Inferior parietal cortex (tissue), 1 donor: ENCODE data around the gene RPS15A.
"Not testable (repeated sequence)": the region's sequence is repeated elsewhere in the genome, so short reads cannot be mapped to it uniquely, and the experiment has no call there.

Experiments used
- DNase-seq: peaks from one replicate; pipeline ENCODE4 v3.0.0-alpha.2; 2016; ENCODE audit errors: extremely low spot score

Gene RPS15A

DNA sequence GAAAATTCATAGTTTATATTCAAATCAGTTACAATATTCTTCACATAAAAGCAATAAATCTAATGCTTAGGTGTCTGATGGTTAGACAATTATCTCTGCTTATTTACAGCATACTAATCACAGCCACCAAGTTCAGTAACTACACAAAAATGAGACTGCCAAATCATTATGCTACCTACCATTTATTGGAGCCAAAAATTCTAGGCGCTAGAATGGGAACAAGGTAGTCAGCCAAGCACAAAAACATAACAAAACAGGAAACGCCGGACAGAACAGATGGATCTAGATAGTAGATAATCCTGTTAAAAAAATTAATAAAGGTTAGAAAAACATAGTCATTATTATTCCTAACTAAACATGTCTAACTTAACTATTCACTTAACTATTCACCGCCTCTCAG lies 7.6 kb upstream of the RPS15A start:
- no peak for DNase-seq

GRCh38 chr16:18796377-18796776 lies 6.2 kb upstream of the RPS15A start:
- DNase-seq, result no peak

- no peak for DNase-seq
Observed at GRCh38 chr16:18792836-18793433, 2.8 kb upstream of the RPS15A start.

GRCh38 chr16:18789515-18789849 lies 652 bp downstream of the RPS15A start:
- no peak for DNase-seq

- no peak for DNase-seq
Observed at GRCh38 chr16:18788828-18789514, 1.2 kb downstream of the RPS15A start.

- DNase-seq, result no peak
Observed at GRCh38 chr16:18784917-18785623, 5.1 kb downstream of the RPS15A start.

GRCh38 chr16:18783430-18784341 lies 6.4 kb downstream of the RPS15A start:
- DNase-seq, result no peak

GRCh38 chr16:18782697-18783429 lies 7.3 kb downstream of the RPS15A start:
- DNase-seq, result no peak

- DNase-seq, result not testable (repeated sequence)
Observed at GRCh38 chr16:18781232-18781631, 8.9 kb downstream of the RPS15A start.

GRCh38 chr16:18780460-18781026 lies 9.6 kb downstream of the RPS15A start:
- not testable (repeated sequence) for DNase-seq

DNA sequence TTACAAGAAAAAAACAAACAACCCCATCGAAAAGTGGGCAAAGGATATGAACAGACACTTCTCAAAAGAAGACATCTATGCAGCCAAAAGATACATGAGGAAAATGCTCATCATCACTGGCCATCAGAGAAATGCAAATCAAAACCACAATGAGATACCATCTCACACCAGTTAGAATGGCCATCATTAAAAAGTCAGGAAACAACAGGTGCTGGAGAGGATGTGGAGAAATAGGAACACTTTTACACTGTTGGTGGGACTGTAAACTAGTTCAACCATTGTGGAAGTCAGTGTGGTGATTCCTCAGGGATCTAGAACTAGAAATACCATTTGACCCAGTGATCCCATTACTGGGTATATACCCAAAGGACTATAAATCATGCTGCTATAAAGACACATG lies 12.5 kb downstream of the RPS15A start:
- DNase-seq, result not testable (repeated sequence)

DNA sequence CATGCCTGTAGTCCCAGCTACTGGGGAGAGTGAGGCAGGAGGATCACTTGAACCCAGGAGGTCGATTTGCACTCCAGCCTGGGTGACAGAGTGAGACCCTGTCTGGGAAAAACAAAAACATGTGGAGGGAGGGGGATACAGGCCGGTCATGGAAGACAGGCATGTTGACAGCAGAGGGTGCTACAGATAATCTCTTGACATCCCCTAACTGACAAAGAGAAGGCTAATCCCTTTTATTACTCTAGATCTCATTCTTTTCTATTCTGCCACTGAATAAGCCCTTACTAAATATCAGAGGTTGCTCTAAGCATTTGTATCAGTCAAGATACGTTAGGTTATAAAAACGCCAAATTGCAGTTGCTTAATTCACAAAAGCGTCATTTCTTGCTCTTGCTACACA lies 13.8 kb downstream of the RPS15A start:
- DNase-seq, result not testable (repeated sequence)

DNA sequence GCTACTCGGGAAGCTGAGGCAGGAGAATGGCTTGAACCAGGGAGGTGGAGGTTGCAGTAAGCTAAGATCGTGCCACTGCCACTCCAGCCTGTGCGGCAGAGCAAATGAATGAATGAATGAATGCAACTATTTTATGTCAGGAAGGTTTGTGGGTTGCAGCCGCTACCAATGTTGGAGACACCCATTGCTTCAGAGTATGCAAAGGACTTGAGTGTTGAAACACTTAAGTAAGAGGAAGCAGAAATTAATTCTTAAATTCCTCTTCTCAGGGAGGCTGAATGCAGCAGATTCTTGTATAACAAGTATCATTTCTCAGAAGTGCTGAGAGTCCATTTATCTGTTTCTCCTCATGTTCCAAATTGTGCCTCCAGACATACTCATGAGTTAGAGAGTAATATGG lies 15.5 kb downstream of the RPS15A start:
- DNase-seq, result not testable (repeated sequence)

DNA sequence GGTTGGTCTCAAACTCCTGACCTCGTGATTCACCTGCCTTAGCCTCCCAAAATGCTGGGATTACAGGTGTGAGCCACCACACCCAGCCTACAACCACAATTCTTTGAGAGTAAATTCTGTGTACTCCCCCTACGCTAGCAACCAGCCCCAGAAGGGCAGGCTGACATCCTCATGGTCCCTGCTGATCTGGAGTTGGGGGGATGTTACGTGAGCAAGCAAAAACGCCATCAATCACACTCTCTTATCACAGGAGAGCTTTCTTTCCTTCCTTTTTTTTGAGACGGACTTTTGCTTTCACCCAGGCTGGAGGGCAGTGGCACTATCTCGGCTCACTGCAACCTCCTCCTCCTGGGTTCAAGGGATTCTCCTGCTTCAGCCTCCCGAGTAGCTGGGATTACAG lies 18.0 kb downstream of the RPS15A start:
- not testable (repeated sequence) for DNase-seq

DNA sequence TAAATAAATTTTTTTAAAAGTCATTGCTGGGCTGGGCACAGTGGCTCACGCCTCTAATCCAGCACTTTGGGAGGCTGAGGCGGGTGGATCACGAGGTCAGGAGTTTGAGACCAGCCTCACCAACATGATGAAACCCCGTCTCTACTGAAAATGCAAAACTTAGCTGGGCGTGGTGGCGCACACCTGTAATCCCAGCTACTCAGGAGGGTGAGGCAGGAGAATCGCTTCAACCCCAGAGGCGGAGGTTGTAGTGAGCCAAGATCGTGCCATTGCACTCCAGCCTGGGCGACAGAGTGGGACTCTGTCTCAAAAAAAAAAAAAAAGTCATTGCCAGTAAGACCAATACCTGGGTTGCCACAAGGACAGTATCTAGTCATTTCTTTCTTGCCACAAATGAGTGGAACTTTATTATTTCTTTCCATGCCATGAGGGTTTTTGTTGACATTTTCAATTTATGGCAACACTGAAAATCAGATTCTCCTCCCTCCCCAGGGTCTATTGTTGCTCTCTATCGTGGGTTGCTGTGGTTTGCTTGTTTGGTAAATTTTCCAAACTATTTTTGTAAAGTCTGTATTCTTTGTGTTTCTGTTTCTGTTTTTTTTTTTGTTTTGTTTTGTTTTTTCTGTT lies 19.7 kb downstream of the RPS15A start:
- not testable (repeated sequence) for DNase-seq

DNA sequence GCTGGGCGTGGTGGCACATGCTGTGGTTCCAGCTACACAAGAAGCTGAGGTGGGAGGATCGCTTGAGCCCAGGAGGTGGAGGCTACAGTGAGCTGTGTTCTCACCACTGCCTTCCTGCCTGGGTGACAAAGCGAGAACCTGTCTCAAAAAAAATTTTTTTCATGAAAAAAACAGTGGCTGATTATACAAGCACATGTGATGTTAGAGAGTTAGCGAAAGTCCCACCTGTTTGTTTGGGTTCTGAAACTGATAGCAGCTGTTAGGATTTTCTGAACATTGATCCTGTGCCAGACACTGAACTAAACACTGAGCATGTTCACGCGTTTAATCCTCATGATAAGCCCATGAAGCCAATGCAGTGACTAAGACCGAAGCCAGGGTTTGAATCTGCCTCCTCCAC lies 22.9 kb downstream of the RPS15A start:
- not testable (repeated sequence) for DNase-seq

DNA sequence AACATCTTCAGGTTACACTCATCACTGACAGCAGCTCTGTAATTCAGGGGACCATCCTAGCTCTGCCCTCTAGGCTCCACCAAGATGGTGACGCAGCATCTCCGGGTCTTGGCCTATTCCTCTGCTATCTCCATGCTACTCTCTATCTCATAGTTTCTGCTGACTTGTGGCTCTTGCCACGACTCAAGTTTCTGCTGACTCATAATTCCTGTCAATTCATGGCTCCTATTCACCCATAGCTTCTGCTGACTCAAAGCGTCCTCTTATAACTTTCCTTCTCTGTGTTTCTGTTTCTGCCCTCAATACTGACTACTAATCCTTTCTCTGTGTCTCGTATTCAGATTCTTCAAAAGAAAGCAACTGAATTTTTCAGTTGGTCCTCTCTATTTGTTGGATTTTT lies 27.4 kb downstream of the RPS15A start:
- DNase-seq, result not testable (repeated sequence)

DNA sequence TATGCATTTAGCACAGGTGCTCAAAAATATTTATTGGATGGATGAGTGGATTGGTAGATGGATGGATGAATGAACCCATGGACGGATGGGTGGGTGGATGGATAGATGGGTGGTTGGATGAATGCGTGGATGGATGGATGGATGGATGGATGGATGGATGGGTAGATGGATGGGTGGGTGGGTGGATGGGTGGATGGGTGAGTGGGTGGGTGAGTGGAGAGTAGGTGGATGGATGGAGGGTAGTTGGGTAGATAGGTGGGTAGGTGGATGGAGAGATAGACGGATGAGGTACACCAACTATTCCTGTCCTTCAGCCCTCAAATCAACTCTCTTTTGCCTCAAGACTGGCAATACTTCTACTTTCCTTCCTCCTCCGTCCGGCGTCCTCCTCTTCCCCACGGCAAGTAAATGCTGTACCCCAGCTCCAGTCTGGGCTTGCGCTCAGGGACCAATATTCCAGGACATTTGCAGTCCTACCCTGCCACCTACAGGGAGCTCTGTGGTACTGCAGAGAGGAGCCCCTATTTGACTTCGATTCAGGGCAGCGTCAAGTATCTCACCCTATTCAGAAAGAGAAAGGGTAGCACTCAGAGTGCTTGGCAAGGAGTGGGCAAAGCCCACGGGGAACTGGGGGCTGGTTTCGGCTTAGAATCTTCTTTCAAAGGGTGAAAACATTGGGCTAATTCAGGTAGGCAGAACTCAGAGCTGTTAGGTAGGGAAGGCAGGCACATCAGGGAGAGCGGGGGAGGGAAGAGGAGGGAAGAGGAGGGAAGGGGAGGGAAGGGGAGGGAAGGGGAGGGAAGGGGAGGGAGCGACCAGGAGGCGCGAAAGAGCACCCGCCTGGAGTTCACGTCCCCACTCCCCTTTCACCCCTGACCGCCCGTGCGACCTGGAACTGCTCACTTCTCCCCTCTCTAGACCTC lies 30.3 kb downstream of the RPS15A start:
- DNase-seq, result peak; percentile 20

DNA sequence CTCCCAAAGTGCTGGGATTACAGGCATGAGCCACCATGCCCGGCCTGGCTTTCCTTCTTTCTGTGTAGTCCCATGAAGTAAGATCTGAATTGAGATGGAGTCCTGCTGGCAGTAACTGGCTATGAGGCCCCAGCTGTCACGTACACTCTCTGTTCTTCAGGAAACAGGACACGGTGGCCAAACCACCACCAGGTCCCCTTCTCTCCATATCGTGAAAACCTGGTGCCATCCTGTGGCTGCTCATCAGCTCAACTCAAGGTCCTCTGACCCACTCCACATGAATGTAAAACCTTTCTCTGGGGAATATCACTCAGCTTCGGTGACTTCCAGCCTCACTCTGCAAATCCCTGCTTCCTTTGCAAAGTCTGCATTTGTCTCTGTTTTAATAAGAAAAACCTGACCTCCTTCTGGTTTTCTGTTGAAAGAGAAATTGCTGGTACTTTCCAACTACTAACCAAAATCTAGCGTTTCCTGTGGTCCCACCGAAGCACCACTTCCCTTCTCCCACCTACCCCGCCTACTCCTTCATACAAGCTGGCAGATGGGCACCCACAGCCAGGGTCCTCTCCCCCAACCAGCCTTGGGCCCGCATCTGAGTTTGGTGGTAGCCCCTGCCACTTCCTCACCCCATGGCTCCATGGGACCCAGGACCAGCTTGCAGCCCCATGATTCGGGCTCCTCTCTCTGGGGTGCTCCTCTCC lies 32.0 kb downstream of the RPS15A start:
- not testable (repeated sequence) for DNase-seq
